MCF 10A (cell line): ENCODE results near the gene CAPN15. TPM values are rescaled to one million over a fixed set of nuclear protein-coding genes. Genes with fewer than 3 reads are reported as not detected.

Experiments
- BruUV-seq: library from RNA; stranded (reverse); fragments of 400-500 nt; replicated peaks from 2 replicates; lab custom pipeline; 2021; lab: Mats Ljungman, UMichigan
- CTCF ChIA-PET: fragments of 300-600 bp; sonication (Branson Sonifier 250); formaldehyde crosslinking; extraction: SDS; loops from one replicate; lab custom pipeline; 2021; ENCODE audit warnings: antibody characterized with exemption, inconsistent platforms; lab: Yijun Ruan, JAX
- POLR2A ChIA-PET: fragments of 300-600, 350-650 bp; sonication (Branson Sonifier 250); formaldehyde crosslinking; extraction: SDS; loops from one replicate; lab custom pipeline; 2020; ENCODE audit warnings: antibody characterized with exemption, inconsistent platforms; lab: Yijun Ruan, JAX
- DNase-seq: peaks from one replicate; pipeline ENCODE4 v3.0.0-alpha.2; 2018; ENCODE audit not compliant: unreplicated experiment
- H3K27ac Mint-ChIP-seq: one replicate; pipeline ENCODE4 v1.8.0; 2022; ENCODE audit warnings: mild to moderate bottlenecking, low read depth, mixed read lengths; ENCODE audit not compliant: unreplicated experiment
- H3K27me3 Mint-ChIP-seq: one replicate; pipeline ENCODE4 v1.8.0; 2022; ENCODE audit warnings: mixed read lengths; ENCODE audit not compliant: insufficient read depth, unreplicated experiment
- H3K36me3 Mint-ChIP-seq: one replicate; pipeline ENCODE4 v1.8.0; 2022; ENCODE audit warnings: mild to moderate bottlenecking, moderate library complexity, mixed read lengths; ENCODE audit not compliant: insufficient read depth, unreplicated experiment
- H3K4me1 Mint-ChIP-seq: one replicate; pipeline ENCODE4 v1.8.0; 2022; ENCODE audit warnings: mixed read lengths; ENCODE audit not compliant: insufficient read depth, unreplicated experiment
- H3K4me3 Mint-ChIP-seq: one replicate; pipeline ENCODE4 v1.8.0; 2022; ENCODE audit warnings: mild to moderate bottlenecking, moderate library complexity, mixed read lengths; ENCODE audit not compliant: unreplicated experiment
- H3K9me3 Mint-ChIP-seq: one replicate; pipeline ENCODE4 v1.8.0; 2022; ENCODE audit warnings: mixed read lengths; ENCODE audit not compliant: unreplicated experiment
- intact Hi-C: fragments of 100-400 bp; cut with micrococcal nuclease; formaldehyde crosslinking; loops from 2 replicates; pipeline ENCODE4 v1.14.1; 2022
- total RNA-seq: library from RNA; stranded (reverse); gene quantifications from 2 replicates; pipeline ENCODE4 v1.2.3, GENCODE V29; 2022
- TF ChIP-seq, protein P1 (sequence below): fragments of 200-600 bp; IDR thresholded peaks from one replicate; pipeline ENCODE4 v1.8.0; 2022; ENCODE audit warnings: antibody characterized with exemption, mild to moderate bottlenecking; ENCODE audit not compliant: unreplicated experiment

The CAPN15 gene
- total RNA-seq, 1 experiment from 2014 or later = 81.1 TPM

DNA sequence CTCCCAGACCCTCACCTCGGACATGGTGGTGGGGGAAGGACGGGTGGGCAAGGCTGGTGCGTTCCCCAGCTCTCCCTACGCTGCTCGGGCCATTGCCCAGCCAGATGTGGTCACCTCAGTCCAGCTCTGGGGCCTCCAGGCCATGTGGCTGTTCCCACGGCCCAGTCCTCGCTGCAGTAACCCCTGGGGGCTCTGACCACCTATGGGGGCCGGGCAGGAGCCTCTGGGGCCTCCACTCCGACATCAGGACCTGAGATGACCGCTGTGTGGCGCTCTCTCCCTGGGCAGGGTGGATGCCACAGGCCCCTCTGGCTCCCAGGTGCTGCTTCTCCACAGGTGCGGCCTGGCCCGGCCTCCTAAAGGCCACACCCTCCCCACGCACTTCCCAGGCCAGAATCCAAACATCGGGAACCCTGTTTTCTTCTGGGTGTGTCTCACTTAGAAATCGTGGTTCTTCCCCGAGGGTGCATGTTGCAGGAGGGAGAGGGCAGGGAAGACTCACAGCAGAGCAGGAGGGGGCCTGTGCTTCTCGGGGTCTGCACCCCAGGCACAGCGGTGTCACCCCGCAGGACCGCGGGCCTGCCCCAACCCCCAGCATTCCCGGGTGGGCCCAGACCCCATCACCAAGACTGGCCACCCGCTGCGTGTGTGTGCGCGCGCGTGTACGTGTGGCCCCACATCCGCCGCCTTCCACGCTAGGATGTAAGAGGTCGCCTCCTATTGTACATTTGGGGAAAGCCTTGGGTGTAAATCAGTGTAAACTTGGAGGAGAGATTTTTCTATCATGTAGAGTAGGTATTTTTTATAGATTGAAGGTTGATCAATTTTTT, 5.9 kb upstream of the CAPN15 start:
- peak; percentile 42 for DNase-seq
- Mint-ChIP-seq H3K9me3 (no peaks in the 10 kb centered on the region), H3K27me3 (no peaks in the 10 kb centered on the region), H3K4me1 (peaks cover 8% of the 10 kb centered on the region), H3K36me3 (peaks cover 38% of the 10 kb centered on the region), H3K4me3 (no peak overlapping the region), H3K27ac (no peak overlapping the region)
- intact Hi-C loops = loop anchor here (10.0 kb wide), 1 partner anchor 97 kb away; the partner anchor contains the start of gene RAB11FIP3
- TF ChIP-seq, protein P1, sequence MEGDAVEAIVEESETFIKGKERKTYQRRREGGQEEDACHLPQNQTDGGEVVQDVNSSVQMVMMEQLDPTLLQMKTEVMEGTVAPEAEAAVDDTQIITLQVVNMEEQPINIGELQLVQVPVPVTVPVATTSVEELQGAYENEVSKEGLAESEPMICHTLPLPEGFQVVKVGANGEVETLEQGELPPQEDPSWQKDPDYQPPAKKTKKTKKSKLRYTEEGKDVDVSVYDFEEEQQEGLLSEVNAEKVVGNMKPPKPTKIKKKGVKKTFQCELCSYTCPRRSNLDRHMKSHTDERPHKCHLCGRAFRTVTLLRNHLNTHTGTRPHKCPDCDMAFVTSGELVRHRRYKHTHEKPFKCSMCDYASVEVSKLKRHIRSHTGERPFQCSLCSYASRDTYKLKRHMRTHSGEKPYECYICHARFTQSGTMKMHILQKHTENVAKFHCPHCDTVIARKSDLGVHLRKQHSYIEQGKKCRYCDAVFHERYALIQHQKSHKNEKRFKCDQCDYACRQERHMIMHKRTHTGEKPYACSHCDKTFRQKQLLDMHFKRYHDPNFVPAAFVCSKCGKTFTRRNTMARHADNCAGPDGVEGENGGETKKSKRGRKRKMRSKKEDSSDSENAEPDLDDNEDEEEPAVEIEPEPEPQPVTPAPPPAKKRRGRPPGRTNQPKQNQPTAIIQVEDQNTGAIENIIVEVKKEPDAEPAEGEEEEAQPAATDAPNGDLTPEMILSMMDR = no peak
- CTCF ChIA-PET = interaction anchor here (1.3 kb wide), 1 partner anchor 15 kb away, joined by 4 read pairs; no protein-coding TSS in a partner anchor
- BruUV-seq = no TSS peak
- POLR2A ChIA-PET = no interaction called here

DNA sequence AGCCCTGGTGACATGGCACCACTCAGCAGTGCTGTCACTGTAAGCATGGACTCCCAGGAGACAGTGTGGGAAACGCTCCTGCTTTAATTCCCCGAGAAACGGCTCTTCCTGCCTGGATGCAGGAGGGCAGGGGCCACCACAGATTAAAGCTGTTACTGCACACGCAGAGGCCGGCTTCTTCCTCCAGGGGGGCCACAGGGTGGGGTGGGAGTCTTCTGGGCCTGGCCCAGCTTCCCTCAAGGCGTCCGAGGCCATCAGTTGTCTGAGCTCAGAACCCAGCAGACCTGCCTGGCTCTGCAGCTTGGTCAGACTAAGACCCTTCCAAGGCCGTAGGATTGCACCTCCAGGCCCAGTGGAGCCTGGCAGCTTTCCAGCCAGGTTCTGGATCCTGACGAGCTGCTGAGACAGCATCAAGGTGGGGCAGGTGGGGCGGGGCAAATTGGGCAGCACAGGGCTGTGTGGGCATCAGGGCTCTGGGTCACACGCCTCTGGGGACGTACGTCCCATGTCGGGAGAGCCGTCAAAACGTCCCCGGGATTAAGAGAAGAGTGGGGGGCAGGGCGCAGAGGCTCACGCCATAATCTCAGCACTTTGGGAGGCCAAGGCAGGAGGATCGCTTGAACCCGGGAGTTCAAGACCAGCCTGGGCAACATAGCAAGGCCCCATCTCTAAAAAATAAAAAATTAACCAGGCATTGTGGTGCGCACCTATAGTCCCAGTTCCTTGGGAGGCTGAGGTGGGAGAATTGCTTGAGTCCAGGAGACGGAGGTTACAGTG, 5.0 kb upstream of the CAPN15 start:
- ChIA-PET POLR2A (no interaction called here), CTCF (no interaction called here)
- peak; percentile 14 for DNase-seq
- no peaks in the 10 kb centered on the region for H3K9me3 Mint-ChIP-seq
- no peak overlapping the region for H3K27ac Mint-ChIP-seq
- H3K4me1 Mint-ChIP-seq = peaks cover 8% of the 10 kb centered on the region
- no peak overlapping the region for H3K4me3 Mint-ChIP-seq
- TF ChIP-seq, protein P1 = no peak
- BruUV-seq = no TSS peak
- H3K36me3 Mint-ChIP-seq = peaks cover 41% of the 10 kb centered on the region
- intact Hi-C loops = loop anchor here (10.0 kb wide), 1 partner anchor 98 kb away; the partner anchor contains the start of gene RAB11FIP3
- H3K27me3 Mint-ChIP-seq = no peaks in the 10 kb centered on the region

DNA sequence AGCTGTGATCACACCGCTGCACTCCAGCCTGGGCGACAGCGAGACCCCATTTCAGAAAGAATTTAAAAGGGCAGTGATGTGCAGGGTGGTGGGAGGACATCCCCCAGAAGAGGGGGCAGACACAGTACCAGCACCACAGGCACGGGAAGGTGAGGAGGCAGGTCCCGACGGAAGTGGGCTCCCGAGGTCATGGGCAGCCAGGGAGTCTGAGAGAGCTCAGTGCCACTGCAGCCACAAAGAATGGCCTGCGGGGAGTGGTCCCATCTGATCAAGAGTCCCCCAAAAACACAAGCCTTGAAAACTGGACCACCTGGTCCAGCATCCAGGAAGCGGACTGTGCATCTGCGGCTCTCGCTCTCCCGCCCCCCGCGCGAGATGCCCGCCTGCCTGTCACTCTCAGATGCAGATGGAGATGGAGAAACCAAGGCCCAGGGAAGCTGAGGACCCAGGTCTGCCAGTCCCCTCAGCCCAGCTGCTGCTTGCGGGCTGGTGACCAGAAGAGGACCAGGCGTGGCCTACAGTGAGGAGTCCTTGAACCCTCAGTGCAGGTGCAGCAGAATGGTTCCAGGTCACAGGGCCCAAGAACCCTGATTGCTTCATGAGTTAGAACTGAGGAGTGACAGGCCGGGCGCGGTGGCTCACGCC, 4.3 kb upstream of the CAPN15 start:
- CTCF ChIA-PET = no interaction called here
- POLR2A ChIA-PET = interaction anchor here (0.6 kb wide), 1 partner anchor 129 kb away, joined by 3 read pairs; no protein-coding TSS in a partner anchor
- Mint-ChIP-seq H3K4me1 (peaks cover 8% of the 10 kb centered on the region), H3K4me3 (no peak overlapping the region), H3K27ac (no peak overlapping the region), H3K9me3 (no peaks in the 10 kb centered on the region), H3K27me3 (no peaks in the 10 kb centered on the region), H3K36me3 (peaks cover 41% of the 10 kb centered on the region)
- no TSS peak for BruUV-seq
- intact Hi-C loops = loop anchor here (10.0 kb wide), 1 partner anchor 98 kb away; the partner anchor contains the start of gene RAB11FIP3
- DNase-seq = no peak
- TF ChIP-seq, protein P1 = no peak
